GM23338 (cell line): Measurements from ENCODE around the gene ARL15.

Source experiments
- CTCF ChIP-seq, 2 experiments: fragments of 200-600 bp in 1 of 2; sonication (generic) in 1 of 2; conservative IDR thresholded peaks; 2 replicates each; pipeline versions ENCODE4 v1.5.1 to v1.6.1; 2016 to 2017; ENCODE audit warnings: antibody characterized with exemption in 2 of 2, low read depth in 2 of 2, mild to moderate bottlenecking in 2 of 2, moderate library complexity in 1 of 2
- EZH2 ChIP-seq: fragments of 200-600 bp; sonication (generic); IDR thresholded peaks from one replicate; pipeline ENCODE4 v1.8.0; 2017; ENCODE audit warnings: antibody characterized with exemption, mild to moderate bottlenecking, low read depth; ENCODE audit not compliant: unreplicated experiment
- POLR2AphosphoS5 ChIP-seq: IDR thresholded peaks from 2 replicates; pipeline ENCODE4 v1.6.1; 2016; ENCODE audit warnings: antibody characterized with exemption, low read depth
- REST ChIP-seq: IDR thresholded peaks from one replicate; pipeline ENCODE4 v1.6.1; 2018; ENCODE audit warnings: antibody characterized with exemption; ENCODE audit not compliant: unreplicated experiment

- no peak for TF ChIP-seq CTCF (conservative IDR thresholded peaks at IDR 0.05; ENCODE audit: low read depth in 2 of 2)
- no peak for TF ChIP-seq REST
- TF ChIP-seq POLR2AphosphoS5: no peak
- no peak for TF ChIP-seq EZH2
Measured at GRCh38 chr5:54140247-54140840, 170.0 kb downstream of the ARL15 start.
